Measurements from ENCODE around the gene MXRA7.
A peak's percentile ranks its signal among the peaks of the same experiment; 100 is the strongest.

MXRA7 gene, protein sequence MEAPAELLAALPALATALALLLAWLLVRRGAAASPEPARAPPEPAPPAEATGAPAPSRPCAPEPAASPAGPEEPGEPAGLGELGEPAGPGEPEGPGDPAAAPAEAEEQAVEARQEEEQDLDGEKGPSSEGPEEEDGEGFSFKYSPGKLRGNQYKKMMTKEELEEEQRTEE

GRCh38 chr17:76710863-76711611, at the start of gene MXRA7:
Gene MXRA7, minus strand, starts transcription at chr17:76710965. Its CDS starts 19 bp downstream, at chr17:76710946.
- DNase-seq (ENCODE audit: low read depth, low spot score), result no peak
- Histone ChIP-seq H3K4me1 (ENCODE audit: insufficient read depth, insufficient read length) (peaks cover 15% of the 10 kb centered on the region), H3K9ac (ENCODE audit: insufficient read length, low read depth) (peak within 1 kb of the TSS; percentile 82), H3K4me3 (ENCODE audit: insufficient read length, low read depth) (peak within 1 kb of the TSS; percentile 50), H3K9me3 (ENCODE audit: insufficient read depth, low read length) (no peaks in the 10 kb centered on the region), H3K27me3 (ENCODE audit: insufficient read depth, insufficient read length) (peaks cover 24% of the 10 kb centered on the region), H3K36me3 (ENCODE audit: insufficient read depth, insufficient read length, low read length) (peaks cover 25% of the 10 kb centered on the region)
- TF ChIP-seq YY1 (IDR thresholded peaks at IDR 0.05; ENCODE audit: insufficient read depth, insufficient read length) (no peak), SUZ12 (IDR thresholded peaks at IDR 0.05; ENCODE audit: extremely low read depth, insufficient read depth, insufficient read length) (peak; percentile 55)

- DNase-seq (ENCODE audit: low read depth, low spot score), result no peak
- no peaks in the 10 kb centered on the region for H3K9me3 ChIP-seq (ENCODE audit: insufficient read depth, low read length)
- H3K4me1 ChIP-seq (ENCODE audit: insufficient read depth, insufficient read length), result peaks cover 2% of the 10 kb centered on the region
- H3K36me3 ChIP-seq (ENCODE audit: insufficient read depth, insufficient read length, low read length), result peaks cover 20% of the 10 kb centered on the region
- no peak overlapping the region for H3K4me3 ChIP-seq (ENCODE audit: insufficient read length, low read depth)
- no peak for TF ChIP-seq ZNF274 (IDR thresholded peaks at IDR 0.05; ENCODE audit: low read depth, low read length)
- no peak for TF ChIP-seq YY1 (IDR thresholded peaks at IDR 0.05; ENCODE audit: insufficient read depth, insufficient read length)
- no peak for TF ChIP-seq SUZ12 (IDR thresholded peaks at IDR 0.05; ENCODE audit: extremely low read depth, insufficient read depth, insufficient read length)
- H3K9ac ChIP-seq (ENCODE audit: insufficient read length, low read depth), result no peak overlapping the region
- H3K27me3 ChIP-seq (ENCODE audit: insufficient read depth, insufficient read length), result no peaks in the 10 kb centered on the region
These were observed 47.8 kb upstream of the MXRA7 start for GRCh38 chr17:76758570-76758969.

DNA sequence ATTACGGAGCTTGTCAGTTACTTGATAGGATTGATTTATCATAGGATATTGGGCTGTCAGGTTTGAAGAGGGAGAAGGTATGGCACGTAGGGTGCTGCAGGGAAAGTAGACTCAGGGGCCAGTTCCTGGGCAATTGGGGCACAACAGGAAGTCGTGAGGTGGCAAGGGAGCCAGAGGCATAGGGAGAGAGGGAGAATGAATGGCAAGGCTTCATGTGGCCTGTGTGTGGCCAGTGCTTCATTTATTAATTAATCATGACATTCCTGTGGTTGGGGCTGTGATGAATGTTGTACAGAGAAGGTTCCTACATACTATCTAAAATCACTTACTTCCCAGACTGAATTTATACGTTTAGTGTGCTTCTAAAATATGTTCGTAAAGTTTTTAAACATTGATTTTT, 46.5 kb upstream of the MXRA7 start:
- H3K4me1 ChIP-seq (ENCODE audit: insufficient read depth, insufficient read length), result peaks cover 2% of the 10 kb centered on the region
- no peaks in the 10 kb centered on the region for H3K9me3 ChIP-seq (ENCODE audit: insufficient read depth, low read length)
- no peak for DNase-seq (ENCODE audit: low read depth, low spot score)
- no peak overlapping the region for H3K4me3 ChIP-seq (ENCODE audit: insufficient read length, low read depth)
- no peak for TF ChIP-seq ZNF274 (IDR thresholded peaks at IDR 0.05; ENCODE audit: low read depth, low read length)
- no peak for TF ChIP-seq SUZ12 (IDR thresholded peaks at IDR 0.05; ENCODE audit: extremely low read depth, insufficient read depth, insufficient read length)
- no peak overlapping the region for H3K9ac ChIP-seq (ENCODE audit: insufficient read length, low read depth)
- peaks cover 20% of the 10 kb centered on the region for H3K36me3 ChIP-seq (ENCODE audit: insufficient read depth, insufficient read length, low read length)
- H3K27me3 ChIP-seq (ENCODE audit: insufficient read depth, insufficient read length), result no peaks in the 10 kb centered on the region

DNA sequence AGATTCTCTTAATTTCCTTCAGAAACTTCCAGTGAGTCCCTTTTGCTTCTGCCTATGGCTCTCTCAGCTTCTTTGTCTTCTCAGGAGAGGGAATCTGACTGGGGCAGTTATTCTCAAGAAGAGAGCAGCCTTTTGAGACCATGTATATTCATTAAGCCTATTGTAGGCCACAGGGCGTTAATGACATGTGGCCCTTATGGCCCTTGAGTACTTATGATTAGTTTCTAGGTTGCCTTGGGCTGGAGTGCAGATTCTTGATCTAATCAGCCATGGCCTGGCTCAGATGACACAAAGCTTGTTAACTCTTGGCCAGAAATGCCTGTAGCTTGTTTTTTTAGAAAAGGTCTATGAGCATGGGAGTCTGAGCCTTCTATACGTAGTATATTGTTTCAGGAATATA, 44.5 kb upstream of the MXRA7 start:
- no peak overlapping the region for H3K9ac ChIP-seq (ENCODE audit: insufficient read length, low read depth)
- peaks cover 19% of the 10 kb centered on the region for H3K36me3 ChIP-seq (ENCODE audit: insufficient read depth, insufficient read length, low read length)
- no peaks in the 10 kb centered on the region for H3K9me3 ChIP-seq (ENCODE audit: insufficient read depth, low read length)
- TF ChIP-seq SUZ12 (IDR thresholded peaks at IDR 0.05; ENCODE audit: extremely low read depth, insufficient read depth, insufficient read length) (no peak), ZNF274 (IDR thresholded peaks at IDR 0.05; ENCODE audit: low read depth, low read length) (no peak), YY1 (IDR thresholded peaks at IDR 0.05; ENCODE audit: insufficient read depth, insufficient read length) (no peak)
- H3K4me1 ChIP-seq (ENCODE audit: insufficient read depth, insufficient read length), result peaks cover 2% of the 10 kb centered on the region
- no peaks in the 10 kb centered on the region for H3K27me3 ChIP-seq (ENCODE audit: insufficient read depth, insufficient read length)
- DNase-seq (ENCODE audit: low read depth, low spot score), result no peak
- no peak overlapping the region for H3K4me3 ChIP-seq (ENCODE audit: insufficient read length, low read depth)

DNA sequence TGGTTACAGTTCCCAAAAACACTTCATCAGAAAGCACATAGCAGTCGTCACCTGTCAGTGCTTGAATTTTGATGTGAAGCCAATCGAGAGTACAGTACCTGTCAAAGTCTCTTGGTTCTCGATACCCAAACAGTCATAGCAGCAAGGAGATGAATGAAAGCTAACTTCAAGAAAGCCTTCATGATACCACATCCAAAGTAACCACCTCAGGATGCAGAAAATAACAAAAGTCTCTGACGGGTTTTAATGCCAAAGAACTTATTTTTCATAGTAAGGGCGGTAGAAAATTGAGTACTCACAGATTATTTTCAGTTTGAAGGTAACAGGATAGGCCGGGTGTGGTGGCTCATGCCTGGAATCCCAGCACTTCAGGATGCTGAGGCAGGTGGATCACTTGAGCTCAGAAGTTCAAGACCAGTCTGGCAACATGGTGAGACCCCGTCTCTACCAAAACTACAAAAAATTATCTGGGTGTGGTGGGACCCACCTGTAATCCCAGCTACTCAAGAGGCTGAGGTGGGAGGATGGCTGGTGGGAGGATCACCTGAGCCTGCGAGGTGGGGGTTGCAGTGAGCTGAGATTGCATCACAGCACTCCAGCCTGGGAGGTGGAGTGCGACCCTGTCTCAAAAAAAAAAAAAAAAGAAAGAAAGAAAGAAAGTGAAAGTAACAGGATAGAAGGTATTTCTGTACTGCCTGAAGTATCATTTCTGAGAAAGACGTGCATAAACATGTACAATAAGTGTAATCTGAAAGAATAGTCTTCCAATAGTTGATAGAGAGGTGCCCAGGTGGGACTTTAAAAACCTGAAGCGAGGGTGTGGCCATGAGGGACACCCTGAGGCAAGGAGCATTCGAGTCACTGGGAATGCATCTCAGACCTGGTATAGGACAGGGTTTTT, 42.5 kb upstream of the MXRA7 start:
- TF ChIP-seq YY1 (IDR thresholded peaks at IDR 0.05; ENCODE audit: insufficient read depth, insufficient read length) (no peak), ZNF274 (IDR thresholded peaks at IDR 0.05; ENCODE audit: low read depth, low read length) (no peak), SUZ12 (IDR thresholded peaks at IDR 0.05; ENCODE audit: extremely low read depth, insufficient read depth, insufficient read length) (no peak)
- H3K9me3 ChIP-seq (ENCODE audit: insufficient read depth, low read length), result no peaks in the 10 kb centered on the region
- peaks cover 22% of the 10 kb centered on the region for H3K36me3 ChIP-seq (ENCODE audit: insufficient read depth, insufficient read length, low read length)
- no peak overlapping the region for H3K9ac ChIP-seq (ENCODE audit: insufficient read length, low read depth)
- H3K4me3 ChIP-seq (ENCODE audit: insufficient read length, low read depth), result no peak overlapping the region
- peaks cover 2% of the 10 kb centered on the region for H3K4me1 ChIP-seq (ENCODE audit: insufficient read depth, insufficient read length)
- H3K27me3 ChIP-seq (ENCODE audit: insufficient read depth, insufficient read length), result no peaks in the 10 kb centered on the region
- DNase-seq (ENCODE audit: low read depth, low spot score), result no peak

DNA sequence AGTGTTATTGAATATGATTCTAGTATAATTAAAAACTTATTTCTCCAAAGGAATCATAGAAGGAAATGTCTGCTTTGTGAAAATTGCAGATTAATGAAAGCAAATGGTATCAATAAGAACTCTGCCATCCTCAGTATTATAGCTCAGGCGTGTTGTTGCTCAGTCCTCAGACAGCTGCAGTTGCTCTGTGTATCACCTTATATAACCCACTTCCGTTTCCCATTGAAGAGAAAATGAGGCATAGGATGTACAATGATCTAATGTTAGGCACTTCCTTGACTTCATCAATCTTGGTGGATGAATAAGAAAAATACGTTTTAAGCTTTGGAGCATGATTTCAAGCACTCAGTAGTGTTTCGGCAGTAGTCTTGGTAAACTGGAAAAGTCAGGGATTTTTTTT, 41.2 kb upstream of the MXRA7 start:
- no peak for DNase-seq (ENCODE audit: low read depth, low spot score)
- Histone ChIP-seq H3K9ac (ENCODE audit: insufficient read length, low read depth) (no peak overlapping the region), H3K27me3 (ENCODE audit: insufficient read depth, insufficient read length) (no peaks in the 10 kb centered on the region), H3K9me3 (ENCODE audit: insufficient read depth, low read length) (no peaks in the 10 kb centered on the region), H3K4me1 (ENCODE audit: insufficient read depth, insufficient read length) (peaks cover 2% of the 10 kb centered on the region), H3K4me3 (ENCODE audit: insufficient read length, low read depth) (no peak overlapping the region), H3K36me3 (ENCODE audit: insufficient read depth, insufficient read length, low read length) (peaks cover 21% of the 10 kb centered on the region)
- no peak for TF ChIP-seq SUZ12 (IDR thresholded peaks at IDR 0.05; ENCODE audit: extremely low read depth, insufficient read depth, insufficient read length)

- Histone ChIP-seq H3K4me3 (ENCODE audit: insufficient read length, low read depth) (no peak overlapping the region), H3K4me1 (ENCODE audit: insufficient read depth, insufficient read length) (peaks cover 2% of the 10 kb centered on the region), H3K9me3 (ENCODE audit: insufficient read depth, low read length) (peaks cover 4% of the 10 kb centered on the region), H3K36me3 (ENCODE audit: insufficient read depth, insufficient read length, low read length) (peaks cover 22% of the 10 kb centered on the region), H3K9ac (ENCODE audit: insufficient read length, low read depth) (no peak overlapping the region), H3K27me3 (ENCODE audit: insufficient read depth, insufficient read length) (no peaks in the 10 kb centered on the region)
- no peak for TF ChIP-seq ZNF274 (IDR thresholded peaks at IDR 0.05; ENCODE audit: low read depth, low read length)
- TF ChIP-seq YY1 (IDR thresholded peaks at IDR 0.05; ENCODE audit: insufficient read depth, insufficient read length), result no peak
- no peak for TF ChIP-seq SUZ12 (IDR thresholded peaks at IDR 0.05; ENCODE audit: extremely low read depth, insufficient read depth, insufficient read length)
- no peak for DNase-seq (ENCODE audit: low read depth, low spot score)
These were observed 40.7 kb upstream of the MXRA7 start for GRCh38 chr17:76751416-76751993.

Data from NT2/D1 (cell line).